H9 (cell line): ENCODE data around the gene GHR. TPM values are rescaled to one million over a fixed set of nuclear protein-coding genes. Genes with fewer than 3 reads are reported as not detected.

Experiments used
- DNase-seq: peaks from one replicate; pipeline ENCODE4 v3.0.0-alpha.2; 2017
- H2AFZ ChIP-seq: one replicate; pipeline ENCODE4 v1.6.1; 2013; ENCODE audit warnings: mild to moderate bottlenecking, low read length, control low read depth, moderate library complexity
- H2AK5ac ChIP-seq: 2 replicates; pipeline ENCODE4 v1.6.1; 2013; ENCODE audit warnings: low read length, control low read depth, mixed read lengths; ENCODE audit not compliant: insufficient read length
- H2BK120ac ChIP-seq: one replicate; pipeline ENCODE4 v1.6.1; 2013; ENCODE audit warnings: low read depth, mild to moderate bottlenecking, low read length, control low read depth, inconsistent platforms; ENCODE audit not compliant: poor library complexity, severe bottlenecking
- H2BK12ac ChIP-seq: 2 replicates; pipeline ENCODE4 v1.6.1; 2013; ENCODE audit warnings: low read length, control low read depth, mixed read lengths, low read depth; ENCODE audit not compliant: insufficient read length
- H2BK15ac ChIP-seq: 2 replicates; pipeline ENCODE4 v1.6.1; 2013; ENCODE audit warnings: low read depth, low read length, control low read depth
- H2BK20ac ChIP-seq: one replicate; pipeline ENCODE4 v1.6.1; 2013; ENCODE audit warnings: low read depth, mild to moderate bottlenecking, low read length, control low read depth, inconsistent platforms; ENCODE audit not compliant: poor library complexity, severe bottlenecking
- H2BK5ac ChIP-seq: 2 replicates; pipeline ENCODE4 v1.6.1; 2013; ENCODE audit warnings: low read length, control low read depth, mixed read lengths; ENCODE audit not compliant: insufficient read length
- H3K14ac ChIP-seq: 2 replicates; pipeline ENCODE4 v1.6.1; 2013; ENCODE audit warnings: low read length, control low read depth; ENCODE audit not compliant: insufficient read depth
- H3K18ac ChIP-seq: 2 replicates; pipeline ENCODE4 v1.6.1; 2013; ENCODE audit warnings: low read depth, mild to moderate bottlenecking, mixed read lengths, low read length, control low read depth; ENCODE audit not compliant: insufficient read length
- H3K23ac ChIP-seq: 2 replicates; pipeline ENCODE4 v1.6.1; 2013; ENCODE audit warnings: low read length, control low read depth, mixed read lengths, low read depth; ENCODE audit not compliant: insufficient read length
- H3K23me2 ChIP-seq: 2 replicates; pipeline ENCODE4 v1.6.1; 2013; ENCODE audit warnings: low read depth, mild to moderate bottlenecking, mixed read lengths, low read length, control low read depth; ENCODE audit not compliant: insufficient read length, poor library complexity, severe bottlenecking
- H3K27ac ChIP-seq: 2 replicates; pipeline ENCODE4 v1.5.1; 2013; ENCODE audit warnings: low read length, control low read depth, mixed read lengths, low read depth; ENCODE audit not compliant: insufficient read length
- H3K27me3 ChIP-seq: 2 replicates; pipeline ENCODE4 v1.6.1; 2013; ENCODE audit warnings: low read length, control low read depth, inconsistent platforms; ENCODE audit not compliant: insufficient read depth
- H3K4ac ChIP-seq: 2 replicates; pipeline ENCODE4 v1.6.1; 2013; ENCODE audit warnings: low read depth, mild to moderate bottlenecking, control low read depth, inconsistent platforms, low read length, moderate library complexity
- H3K4me1 ChIP-seq: 2 replicates; pipeline ENCODE4 v1.6.1; 2013; ENCODE audit warnings: low read length, control low read depth, inconsistent platforms; ENCODE audit not compliant: insufficient read depth
- H3K4me2 ChIP-seq: 2 replicates; pipeline ENCODE4 v1.6.1; 2013; ENCODE audit warnings: low read length, control low read depth, mixed read lengths; ENCODE audit not compliant: insufficient read length, insufficient read depth
- H3K56ac ChIP-seq: 2 replicates; pipeline ENCODE4 v1.6.1; 2013; ENCODE audit warnings: low read depth, mild to moderate bottlenecking, mixed read lengths, low read length, control low read depth; ENCODE audit not compliant: insufficient read length
- H3K79me1 ChIP-seq: 2 replicates; pipeline ENCODE4 v1.6.1; 2013; ENCODE audit warnings: low read depth, mild to moderate bottlenecking, moderate library complexity, low read length, control low read depth, inconsistent platforms; ENCODE audit not compliant: insufficient read depth, poor library complexity, severe bottlenecking
- H3K79me2 ChIP-seq: 2 replicates; pipeline ENCODE4 v1.6.1; 2013; ENCODE audit warnings: low read length, control low read depth, inconsistent platforms; ENCODE audit not compliant: insufficient read depth
- H3K9ac ChIP-seq: 2 replicates; pipeline ENCODE4 v1.6.1; 2013; ENCODE audit warnings: low read length, control low read depth, mixed read lengths; ENCODE audit not compliant: insufficient read length; ENCODE audit errors: extremely low read depth
- H3K9me3 ChIP-seq: one replicate; pipeline ENCODE4 v1.6.1; 2013; ENCODE audit warnings: low read depth, low read length, inconsistent platforms; ENCODE audit not compliant: control insufficient read depth
- H3T11ph ChIP-seq: one replicate; pipeline ENCODE4 v1.6.1; 2013; ENCODE audit warnings: mild to moderate bottlenecking, low read length, control low read depth, inconsistent platforms
- H4K20me1 ChIP-seq: one replicate; pipeline ENCODE4 v1.6.1; 2013; ENCODE audit not compliant: control insufficient read depth, insufficient read length, insufficient read depth
- H4K5ac ChIP-seq: 2 replicates; pipeline ENCODE4 v1.6.1; 2013; ENCODE audit warnings: low read depth, mild to moderate bottlenecking, mixed read lengths, low read length, control low read depth; ENCODE audit not compliant: insufficient read length
- H4K8ac ChIP-seq: replicated peaks from 2 replicates; pipeline ENCODE4 v1.6.1; 2013; ENCODE audit warnings: low read length, control low read depth, mixed read lengths, low read depth; ENCODE audit not compliant: insufficient read length
- H4K91ac ChIP-seq: 2 replicates; pipeline ENCODE4 v1.6.1; 2013; ENCODE audit warnings: low read depth, mild to moderate bottlenecking, moderate library complexity, mixed read lengths, low read length, control low read depth; ENCODE audit not compliant: insufficient read length
- H3K27ac Mint-ChIP-seq, 3 experiments: 2 replicates in 2 of 3; 3 replicates in 1 of 3; pipeline ENCODE4 v1.8.0; 2020 to 2021; ENCODE audit warnings: mixed read lengths in 3 of 3, mild to moderate bottlenecking in 1 of 3, moderate library complexity in 1 of 3
- H3K27me3 Mint-ChIP-seq: 2 replicates; pipeline ENCODE4 v1.8.0; 2021; ENCODE audit warnings: low read depth, mild to moderate bottlenecking, moderate library complexity, mixed read lengths
- H3K36me3 Mint-ChIP-seq, 3 experiments: 2 replicates in 2 of 3; 3 replicates in 1 of 3; pipeline ENCODE4 v1.8.0; 2020 to 2021; ENCODE audit warnings: low read depth in 3 of 3, mixed read lengths in 3 of 3; ENCODE audit not compliant: insufficient read depth in 1 of 3
- H3K4me1 Mint-ChIP-seq, 2 experiments: 2 replicates each; pipeline ENCODE4 v1.8.0; 2020; ENCODE audit warnings: mixed read lengths in 2 of 2
- H3K4me3 Mint-ChIP-seq, 2 experiments: 2 replicates in 1 of 2; 3 replicates in 1 of 2; pipeline ENCODE4 v1.8.0; 2020 to 2021; ENCODE audit warnings: mild to moderate bottlenecking in 2 of 2, mixed read lengths in 2 of 2, moderate library complexity in 1 of 2
- H3K9me3 Mint-ChIP-seq, 2 experiments: 2 replicates in 1 of 2; 3 replicates in 1 of 2; pipeline ENCODE4 v1.8.0; 2020; ENCODE audit warnings: mild to moderate bottlenecking in 2 of 2, mixed read lengths in 2 of 2, moderate library complexity in 1 of 2
- CTCF ChIP-seq: fragments of 200-600 bp; sonication (generic); conservative IDR thresholded peaks from 3 replicates; pipeline ENCODE4 v1.8.0; 2021; ENCODE audit warnings: antibody characterized with exemption, mild to moderate bottlenecking
- WGBS: extraction: QIAGEN DNeasy Blood & Tissue Kit; methylation state at CpG from one replicate; pipeline ENCODE4 v1.1.7; 2013; ENCODE audit warnings: missing lambda C conversion rate, low lambda C conversion rate, mixed read lengths; ENCODE audit not compliant: insufficient read length; ENCODE audit errors: extremely low coverage; 5-methylcytosine and 5-hydroxymethylcytosine counted together
- total RNA-seq: library from RNA; stranded (reverse); gene quantifications from 2 replicates; pipeline ENCODE4 v1.2.1, GENCODE V29; 2021

Gene GHR
- total RNA-seq, 1 experiment from 2014 or later: 0.20 TPM

GRCh38 chr5:42621242-42621641 lies 198.0 kb downstream of the GHR start:
- no peak overlapping the region for H2AFZ ChIP-seq
- H3K4me1 ChIP-seq: no peaks in the 10 kb centered on the region
- no peak overlapping the region for H3K4ac ChIP-seq
- DNase-seq: no peak
- H3K18ac ChIP-seq: no peak overlapping the region
- H3K27ac Mint-ChIP-seq: no peak overlapping the region
- H4K8ac ChIP-seq: no peak overlapping the region
- no peak overlapping the region for H2AK5ac ChIP-seq
- no peaks in the 10 kb centered on the region for H3K79me2 ChIP-seq
- H3K4me2 ChIP-seq: no peak overlapping the region
- H2BK20ac ChIP-seq: no peak overlapping the region
- no peak overlapping the region for H4K91ac ChIP-seq
- no peak overlapping the region for H4K5ac ChIP-seq
- no peak overlapping the region for H3K9ac ChIP-seq
- no peak overlapping the region for H3T11ph ChIP-seq
- peaks cover 2 to 4% of the 10 kb centered on the region in 2 experiments for H3K4me1 Mint-ChIP-seq
- H3K9me3 Mint-ChIP-seq: no peaks in the 10 kb centered on the region
- H3K9me3 ChIP-seq: no peaks in the 10 kb centered on the region
- no peaks in the 10 kb centered on the region for H3K27me3 ChIP-seq
- H3K4me3 Mint-ChIP-seq: no peak overlapping the region
- no peaks in the 10 kb centered on the region for H3K23me2 ChIP-seq
- no peak overlapping the region for H3K27ac ChIP-seq
- H2BK5ac ChIP-seq: no peak overlapping the region
- TF ChIP-seq CTCF: no peak
- H3K36me3 Mint-ChIP-seq: no peaks in the 10 kb centered on the region
- no peak overlapping the region for H2BK12ac ChIP-seq
- H3K14ac ChIP-seq: no peak overlapping the region
- no peaks in the 10 kb centered on the region; the same call in 1 of the 2 replicates for H3K27me3 Mint-ChIP-seq
- no peak overlapping the region for H2BK15ac ChIP-seq
- H3K56ac ChIP-seq: no peak overlapping the region
- H3K23ac ChIP-seq: no peak overlapping the region
- no peaks in the 10 kb centered on the region for H3K79me1 ChIP-seq
- H4K20me1 ChIP-seq: no peaks in the 10 kb centered on the region
- no CpG with 5 or more reads among the region's 3 CpGs for WGBS
- no peak overlapping the region for H2BK120ac ChIP-seq
